GM23338 (cell line): Measurements from ENCODE around the gene FOXF1. TPM values are rescaled to one million over a fixed set of nuclear protein-coding genes. Genes with fewer than 3 reads are reported as not detected.

Source experiments
- ATAC-seq: fragments of 200-7000 bp; cut with Tn5 transposase; 3 replicates; pipeline ENCODE4 v1.9.1; 2020
- DNase-seq: peaks from one replicate; pipeline ENCODE4 v3.0.0-alpha.2; 2015; ENCODE audit warnings: low spot score
- H2AFZ ChIP-seq: fragments of 200-600 bp; sonication (generic); 2 replicates; pipeline ENCODE4 v1.8.0; 2016; ENCODE audit warnings: antibody characterized with exemption, mild to moderate bottlenecking, moderate library complexity
- H3F3A ChIP-seq: fragments of 200-600 bp; sonication (generic); replicated peaks from 2 replicates; pipeline ENCODE4 v1.8.0; 2017; ENCODE audit warnings: antibody characterized with exemption, mixed run types, low read depth
- H3K27ac ChIP-seq: fragments of 200-600 bp; sonication (generic); 2 replicates; pipeline ENCODE4 v1.6.1; 2016; ENCODE audit warnings: low read depth
- H3K27me3 ChIP-seq: fragments of 200-600 bp; sonication (generic); 2 replicates; pipeline ENCODE4 v1.8.0; 2016; ENCODE audit warnings: mild to moderate bottlenecking, mixed run types, moderate library complexity; ENCODE audit not compliant: insufficient read depth
- H3K36me3 ChIP-seq: fragments of 200-600 bp; sonication (generic); 2 replicates; pipeline ENCODE4 v1.8.0; 2016; ENCODE audit warnings: mild to moderate bottlenecking; ENCODE audit not compliant: insufficient read depth
- H3K4me1 ChIP-seq: fragments of 200-600 bp; sonication (generic); 2 replicates; pipeline ENCODE4 v1.8.0; 2016; ENCODE audit warnings: mild to moderate bottlenecking, moderate library complexity; ENCODE audit not compliant: insufficient read depth
- H3K4me2 ChIP-seq: fragments of 200-600 bp; sonication (generic); 2 replicates; pipeline ENCODE4 v1.7.1; 2017; ENCODE audit warnings: mixed run types
- H3K4me3 ChIP-seq: fragments of 200-600 bp; sonication (generic); 2 replicates; pipeline ENCODE4 v1.6.1; 2016; ENCODE audit warnings: mixed run types
- H3K79me2 ChIP-seq: fragments of 200-600 bp; sonication (generic); replicated peaks from 2 replicates; pipeline ENCODE4 v1.8.0; 2017; ENCODE audit warnings: mild to moderate bottlenecking; ENCODE audit not compliant: insufficient read depth
- H3K9me2 ChIP-seq: fragments of 200-600 bp; sonication (generic); 2 replicates; pipeline ENCODE4 v1.8.0; 2017; ENCODE audit not compliant: insufficient read depth
- H4K20me1 ChIP-seq: fragments of 200-600 bp; sonication (generic); replicated peaks from 2 replicates; pipeline ENCODE4 v1.8.0; 2017; ENCODE audit warnings: mild to moderate bottlenecking; ENCODE audit not compliant: insufficient read depth
- H3K27ac Mint-ChIP-seq: 2 replicates; pipeline ENCODE4 v1.8.0; 2020; ENCODE audit warnings: inconsistent platforms, mild to moderate bottlenecking, moderate library complexity, mixed read lengths
- H3K27me3 Mint-ChIP-seq: 3 replicates; pipeline ENCODE4 v1.8.0; 2022; ENCODE audit warnings: low read depth, mild to moderate bottlenecking, moderate library complexity, mixed read lengths, inconsistent platforms; ENCODE audit not compliant: insufficient read depth, poor library complexity
- H3K36me3 Mint-ChIP-seq: 3 replicates; pipeline ENCODE4 v1.8.0; 2021; ENCODE audit warnings: low read depth, mild to moderate bottlenecking, inconsistent platforms, moderate library complexity, mixed read lengths
- H3K4me1 Mint-ChIP-seq: 3 replicates; pipeline ENCODE4 v1.8.0; 2020; ENCODE audit warnings: mild to moderate bottlenecking, inconsistent platforms, mixed read lengths
- H3K4me3 Mint-ChIP-seq: 3 replicates; pipeline ENCODE4 v1.8.0; 2021; ENCODE audit warnings: moderate library complexity, mild to moderate bottlenecking, inconsistent platforms, mixed read lengths
- H3K9me3 Mint-ChIP-seq: 3 replicates; pipeline ENCODE4 v1.8.0; 2020; ENCODE audit warnings: moderate library complexity, mild to moderate bottlenecking, inconsistent platforms, mixed read lengths
- CREB1 ChIP-seq: fragments of 250-450 bp; sonication (Bioruptor Pico); IDR thresholded peaks from 2 replicates; pipeline ENCODE4 v1.5.0; 2020; ENCODE audit warnings: low read depth, mild to moderate bottlenecking, moderate library complexity
- CTCF ChIP-seq, 2 experiments: fragments of 200-600 bp in 1 of 2; sonication (generic) in 1 of 2; conservative IDR thresholded peaks; 2 replicates each; pipeline versions ENCODE4 v1.5.1 to v1.6.1; 2016 to 2017; ENCODE audit warnings: antibody characterized with exemption in 2 of 2, low read depth in 2 of 2, mild to moderate bottlenecking in 2 of 2, moderate library complexity in 1 of 2
- ETS1 ChIP-seq: IDR thresholded peaks from 2 replicates; pipeline ENCODE4 v1.6.1; 2016; ENCODE audit warnings: antibody characterized with exemption
- EZH2phosphoT487 ChIP-seq: fragments of 200-600 bp; sonication (generic); IDR thresholded peaks from one replicate; pipeline ENCODE4 v1.8.1; 2018; ENCODE audit warnings: antibody characterized with exemption; ENCODE audit not compliant: unreplicated experiment
- JUNB ChIP-seq: IDR thresholded peaks from one replicate; pipeline ENCODE4 v1.6.1; 2016; ENCODE audit warnings: antibody characterized with exemption; ENCODE audit not compliant: unreplicated experiment
- NANOG ChIP-seq: IDR thresholded peaks from 2 replicates; pipeline ENCODE4 v1.6.1; 2016; ENCODE audit warnings: antibody characterized with exemption, borderline replicate concordance
- POLR2AphosphoS5 ChIP-seq: IDR thresholded peaks from 2 replicates; pipeline ENCODE4 v1.6.1; 2016; ENCODE audit warnings: antibody characterized with exemption, low read depth
- REST ChIP-seq: IDR thresholded peaks from one replicate; pipeline ENCODE4 v1.6.1; 2018; ENCODE audit warnings: antibody characterized with exemption; ENCODE audit not compliant: unreplicated experiment
- STAT1 ChIP-seq: IDR thresholded peaks from one replicate; pipeline ENCODE4 v1.6.1; 2016; ENCODE audit warnings: antibody characterized with exemption; ENCODE audit not compliant: unreplicated experiment
- ZNF331 ChIP-seq: fragments of 250-450 bp; sonication (Bioruptor Pico); IDR thresholded peaks from 2 replicates; pipeline ENCODE4 v1.5.0; 2020; ENCODE audit warnings: low read depth, mild to moderate bottlenecking, moderate library complexity
- polyA plus RNA-seq: library from polyadenylated mRNA; unstranded; fragments of >200 nt; fragmentation: Nextera tagmentation; extraction: Ambion mirVana; gene quantifications from 2 replicates; pipeline ENCODE4 v1.2.1, GENCODE V29; 2016
- total RNA-seq: library from RNA; depleted of rRNA; stranded (reverse); fragments of >200 nt; shearing (Covaris generic); gene quantifications from 2 replicates; pipeline ENCODE4 v1.2.3, GENCODE V29; 2014

Gene FOXF1
- total and polyA plus RNA-seq, 2 experiments from 2014 or later, result 0.10 to 0.15 TPM

GRCh38 chr16:86484240-86484639 lies 26.1 kb upstream of the FOXF1 start:
- H3K4me2 ChIP-seq, result no peak overlapping the region
- no peaks in the 10 kb centered on the region for H3F3A ChIP-seq
- no peaks in the 10 kb centered on the region for H3K4me1 ChIP-seq
- no peak overlapping the region for H3K4me3 ChIP-seq
- H3K27ac ChIP-seq, result no peak overlapping the region
- ATAC-seq (no peak), DNase-seq (no peak)
- no peak overlapping the region for H3K4me3 Mint-ChIP-seq
- no peaks in the 10 kb centered on the region for H3K36me3 Mint-ChIP-seq
- H2AFZ ChIP-seq, result no peak overlapping the region
- no peaks in the 10 kb centered on the region for H3K79me2 ChIP-seq
- H3K27me3 Mint-ChIP-seq, result peaks cover 6% of the 10 kb centered on the region
- H3K9me3 Mint-ChIP-seq, result peaks cover 14% of the 10 kb centered on the region
- no peaks in the 10 kb centered on the region for H3K9me2 ChIP-seq
- H3K27me3 ChIP-seq, result peaks cover 1% of the 10 kb centered on the region; the same call in 1 of the 2 replicates
- H3K27ac Mint-ChIP-seq, result no peak overlapping the region
- TF ChIP-seq STAT1, result no peak
- no peak for TF ChIP-seq CREB1 (CRISPR knock-in tag)
- TF ChIP-seq EZH2phosphoT487, result no peak
- TF ChIP-seq CTCF (conservative IDR thresholded peaks at IDR 0.05; ENCODE audit: low read depth in 2 of 2), result no peak
- TF ChIP-seq ZNF331 (CRISPR knock-in tag), result no peak
- no peaks in the 10 kb centered on the region for H3K36me3 ChIP-seq
- H3K4me1 Mint-ChIP-seq, result no peaks in the 10 kb centered on the region
- H4K20me1 ChIP-seq, result no peaks in the 10 kb centered on the region

GRCh38 chr16:86485746-86486145 lies 24.6 kb upstream of the FOXF1 start:
- peaks cover 15% of the 10 kb centered on the region for H3K27me3 Mint-ChIP-seq
- Histone ChIP-seq H3K27me3 (peaks cover 12% of the 10 kb centered on the region), H3K27ac (no peak overlapping the region)
- TF ChIP-seq STAT1 (no peak), POLR2AphosphoS5 (no peak), ZNF331 (CRISPR knock-in tag) (no peak), REST (no peak), JUNB (no peak), NANOG (no peak), EZH2phosphoT487 (no peak), CTCF (conservative IDR thresholded peaks at IDR 0.05; ENCODE audit: low read depth in 2 of 2) (no peak), CREB1 (CRISPR knock-in tag) (no peak), ETS1 (no peak)

More at GRCh38 chr16:86485746-86486145, 24.6 kb upstream of the FOXF1 start:
- Histone ChIP-seq H3F3A (no peaks in the 10 kb centered on the region), H3K4me3 (no peak overlapping the region), H4K20me1 (no peaks in the 10 kb centered on the region), H3K36me3 (no peaks in the 10 kb centered on the region), H3K4me1 (no peaks in the 10 kb centered on the region), H2AFZ (no peak overlapping the region), H3K79me2 (no peaks in the 10 kb centered on the region), H3K4me2 (no peak overlapping the region), H3K9me2 (no peaks in the 10 kb centered on the region)
- no peak for DNase-seq
- ATAC-seq, result no peak
- peaks cover 14% of the 10 kb centered on the region for H3K9me3 Mint-ChIP-seq
- H3K4me3 Mint-ChIP-seq, result no peak overlapping the region
- no peak overlapping the region for H3K27ac Mint-ChIP-seq
- no peaks in the 10 kb centered on the region for H3K36me3 Mint-ChIP-seq
- no peaks in the 10 kb centered on the region for H3K4me1 Mint-ChIP-seq
